CD4-positive, CD25-positive, alpha-beta regulatory T cell (primary cell): ENCODE data around the gene MYL10. TPM values are rescaled to one million over a fixed set of nuclear protein-coding genes. Genes with fewer than 3 reads are reported as not detected.

Source experiments
- ATAC-seq, 2 donors: fragments of 150-1000 bp; cut with Tn5 transposase; one replicate each; pipeline ENCODE4 v1.10.0; 2021; ENCODE audit warnings: low read depth in 2 of 2, moderate number of reproducible peaks in 2 of 2, moderate library complexity in 1 of 2
- DNase-seq, 3 donors: peaks; one replicate each; pipeline versions ENCODE4 v3.0.0 to v3.0.0-alpha.2; 2012 to 2022; ENCODE audit warnings: mixed read lengths in 1 of 3
- H3K27ac ChIP-seq: one replicate; pipeline ENCODE4 v1.7.0; 2013; ENCODE audit warnings: mild to moderate bottlenecking, low read length; ENCODE audit not compliant: insufficient read depth, poor library complexity, severe bottlenecking
- H3K27me3 ChIP-seq: one replicate; pipeline ENCODE4 v1.7.0; 2013; ENCODE audit warnings: low read length; ENCODE audit not compliant: control insufficient read depth, insufficient read depth
- H3K36me3 ChIP-seq: one replicate; pipeline ENCODE4 v1.7.0; 2013; ENCODE audit warnings: mild to moderate bottlenecking, low read length, moderate library complexity; ENCODE audit not compliant: control insufficient read depth, insufficient read depth
- H3K4me1 ChIP-seq: 2 replicates; pipeline ENCODE4 v1.7.0; 2013; ENCODE audit warnings: mild to moderate bottlenecking, low read length; ENCODE audit not compliant: insufficient read depth, control insufficient read depth, poor library complexity, severe bottlenecking
- H3K4me3 ChIP-seq: one replicate; pipeline ENCODE4 v1.7.0; 2013; ENCODE audit warnings: low read depth, mild to moderate bottlenecking, low read length, moderate library complexity
- H3K9me3 ChIP-seq, 2 experiments: 1 replicate in 1 of 2; 2 replicates in 1 of 2; pipeline ENCODE4 v1.7.0; 2013; ENCODE audit warnings: low read length in 2 of 2, mild to moderate bottlenecking in 1 of 2, moderate library complexity in 1 of 2; ENCODE audit not compliant: control insufficient read depth in 2 of 2
- H3K27ac Mint-ChIP-seq, 3 donors: one replicate each; pipeline ENCODE4 v1.8.0; 2020 to 2022; ENCODE audit warnings: mild to moderate bottlenecking in 3 of 3, mixed read lengths in 3 of 3, moderate library complexity in 2 of 3
- H3K27me3 Mint-ChIP-seq: one replicate; pipeline ENCODE4 v1.8.0; 2022; ENCODE audit warnings: mild to moderate bottlenecking, mixed read lengths
- H3K36me3 Mint-ChIP-seq: one replicate; pipeline ENCODE4 v1.8.0; 2020; ENCODE audit warnings: mixed read lengths
- H3K4me1 Mint-ChIP-seq, 4 donors: one replicate each; pipeline ENCODE4 v1.8.0; 2020 to 2022; ENCODE audit warnings: mixed read lengths in 4 of 4, mild to moderate bottlenecking in 1 of 4
- H3K4me3 Mint-ChIP-seq, 4 donors: one replicate each; pipeline ENCODE4 v1.8.0; 2020 to 2022; ENCODE audit warnings: mild to moderate bottlenecking in 4 of 4, mixed read lengths in 4 of 4, moderate library complexity in 3 of 4
- H3K9me3 Mint-ChIP-seq, 7 donors: one replicate each; pipeline ENCODE4 v1.8.0; 2020 to 2022; ENCODE audit warnings: mixed read lengths in 7 of 7, mild to moderate bottlenecking in 3 of 7, moderate library complexity in 2 of 7
- polyA plus RNA-seq, 4 donors: library from polyadenylated mRNA; unstranded; fragments of 300-500 nt; fragmentation: Illumina TruSeq; gene quantifications; one replicate each; pipeline ENCODE4 v1.2.3, GENCODE V29; 2021
- total RNA-seq: library from RNA; stranded (reverse); gene quantifications from one replicate; pipeline ENCODE4 v1.2.3, GENCODE V29; 2022

MYL10 gene
- total and polyA plus RNA-seq, 5 donors from 2014 or later = not detected

DNA sequence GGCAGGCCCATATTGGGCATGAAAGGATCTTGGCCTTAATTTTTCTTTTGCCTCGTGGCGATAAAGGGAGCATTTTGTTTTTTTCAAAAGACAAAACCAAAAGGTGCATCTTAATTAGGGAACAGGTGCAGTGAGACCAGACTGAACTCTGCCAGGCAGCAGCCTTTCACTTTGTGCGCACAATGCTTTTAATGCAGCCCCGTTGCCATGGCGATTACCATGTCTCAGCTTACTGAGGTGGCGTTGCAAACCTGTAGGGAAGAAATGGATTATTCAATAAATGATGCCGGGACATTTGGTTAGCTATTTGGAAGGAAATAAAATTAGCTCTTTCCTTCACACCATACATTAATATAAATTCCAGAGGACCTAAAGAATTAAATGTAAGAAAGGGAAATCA lies 61.9 kb downstream of the MYL10 start:
- Histone ChIP-seq H3K4me3 (no peak overlapping the region), H3K27ac (no peak overlapping the region), H3K36me3 (no peaks in the 10 kb centered on the region), H3K27me3 (peaks cover 4% of the 10 kb centered on the region), H3K9me3 (peaks cover 0 to 10% of the 10 kb centered on the region in 2 experiments), H3K4me1 (no peaks in the 10 kb centered on the region)
- Mint-ChIP-seq H3K27ac (no peak overlapping the region), H3K27me3 (peaks cover 4% of the 10 kb centered on the region), H3K36me3 (no peaks in the 10 kb centered on the region), H3K9me3 (peaks cover 0 to 6% (median 2%) of the 10 kb centered on the region in 7 donors), H3K4me1 (peaks cover 0 to 3% (median 1%) of the 10 kb centered on the region in 4 donors), H3K4me3 (no peak overlapping the region)
- ATAC-seq (no peak), DNase-seq (no peak)

DNA sequence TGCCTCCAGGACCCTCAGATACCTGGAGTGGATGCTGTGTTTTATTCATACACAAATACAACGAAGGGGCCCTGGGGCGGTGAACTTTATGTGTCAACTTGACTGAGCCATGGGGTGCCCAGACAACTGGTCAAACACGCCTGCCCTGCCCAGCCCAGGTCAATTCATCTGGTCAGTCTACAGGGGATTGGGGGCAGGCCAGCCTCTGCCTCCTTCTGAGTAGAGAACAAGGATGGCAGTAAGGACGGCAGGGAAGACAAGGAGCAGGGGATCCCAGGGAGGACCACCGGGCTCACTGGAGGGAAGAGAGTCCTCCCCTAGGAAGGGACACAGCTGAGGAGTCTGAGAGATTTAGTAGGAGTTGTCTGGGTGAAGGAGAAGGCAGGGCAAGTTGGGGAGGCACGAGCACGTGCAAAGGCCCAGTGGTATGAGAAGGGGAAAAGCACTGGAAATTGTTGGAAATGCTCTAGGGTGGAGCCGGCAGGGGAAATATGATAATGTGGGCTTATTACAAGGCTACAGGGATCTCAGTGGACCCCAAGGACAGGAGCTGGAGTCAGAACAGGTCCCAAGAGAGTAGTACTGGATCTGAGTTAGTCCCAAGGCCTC lies 63.4 kb downstream of the MYL10 start:
- H3K4me3 Mint-ChIP-seq = no peak overlapping the region
- DNase-seq (no peak), ATAC-seq (no peak)
- H3K27ac Mint-ChIP-seq = no peak overlapping the region
- peaks cover 0 to 3% (median 1%) of the 10 kb centered on the region in 4 donors for H3K4me1 Mint-ChIP-seq
- H3K4me1 ChIP-seq = no peaks in the 10 kb centered on the region
- H3K27me3 Mint-ChIP-seq = no peaks in the 10 kb centered on the region
- H3K4me3 ChIP-seq = no peak overlapping the region
- peaks cover 4% of the 10 kb centered on the region for H3K27me3 ChIP-seq
- no peak overlapping the region for H3K27ac ChIP-seq
- no peaks in the 10 kb centered on the region for H3K36me3 ChIP-seq
- peaks cover 0 to 7% of the 10 kb centered on the region in 2 experiments for H3K9me3 ChIP-seq
- peaks cover 0 to 6% (median 0%) of the 10 kb centered on the region in 7 donors for H3K9me3 Mint-ChIP-seq
- H3K36me3 Mint-ChIP-seq = no peaks in the 10 kb centered on the region

DNA sequence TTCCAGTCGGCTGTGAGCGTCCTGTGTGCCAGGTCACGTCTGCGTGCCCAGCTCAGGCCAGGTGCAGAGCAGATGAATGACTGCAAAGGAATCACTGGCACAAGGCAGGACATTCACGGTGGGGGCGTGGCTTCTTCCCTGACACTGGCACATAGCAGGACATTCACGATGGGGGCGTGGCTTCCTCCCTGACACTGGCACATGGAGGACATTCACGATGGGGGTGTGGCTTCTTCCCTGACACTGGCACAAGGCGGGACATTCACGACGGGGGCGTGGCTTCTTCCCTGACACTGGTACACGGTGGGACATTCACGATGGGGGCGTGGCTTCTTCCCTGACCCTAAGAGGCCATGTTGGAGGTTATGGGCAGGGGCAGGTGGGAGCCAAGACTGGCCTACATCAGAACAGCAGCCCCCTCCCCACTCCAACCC lies 64.3 kb downstream of the MYL10 start:
- peaks cover 0 to 6% (median 0%) of the 10 kb centered on the region in 7 donors for H3K9me3 Mint-ChIP-seq
- DNase-seq = no peak
- H3K4me3 Mint-ChIP-seq = no peak overlapping the region

DNA sequence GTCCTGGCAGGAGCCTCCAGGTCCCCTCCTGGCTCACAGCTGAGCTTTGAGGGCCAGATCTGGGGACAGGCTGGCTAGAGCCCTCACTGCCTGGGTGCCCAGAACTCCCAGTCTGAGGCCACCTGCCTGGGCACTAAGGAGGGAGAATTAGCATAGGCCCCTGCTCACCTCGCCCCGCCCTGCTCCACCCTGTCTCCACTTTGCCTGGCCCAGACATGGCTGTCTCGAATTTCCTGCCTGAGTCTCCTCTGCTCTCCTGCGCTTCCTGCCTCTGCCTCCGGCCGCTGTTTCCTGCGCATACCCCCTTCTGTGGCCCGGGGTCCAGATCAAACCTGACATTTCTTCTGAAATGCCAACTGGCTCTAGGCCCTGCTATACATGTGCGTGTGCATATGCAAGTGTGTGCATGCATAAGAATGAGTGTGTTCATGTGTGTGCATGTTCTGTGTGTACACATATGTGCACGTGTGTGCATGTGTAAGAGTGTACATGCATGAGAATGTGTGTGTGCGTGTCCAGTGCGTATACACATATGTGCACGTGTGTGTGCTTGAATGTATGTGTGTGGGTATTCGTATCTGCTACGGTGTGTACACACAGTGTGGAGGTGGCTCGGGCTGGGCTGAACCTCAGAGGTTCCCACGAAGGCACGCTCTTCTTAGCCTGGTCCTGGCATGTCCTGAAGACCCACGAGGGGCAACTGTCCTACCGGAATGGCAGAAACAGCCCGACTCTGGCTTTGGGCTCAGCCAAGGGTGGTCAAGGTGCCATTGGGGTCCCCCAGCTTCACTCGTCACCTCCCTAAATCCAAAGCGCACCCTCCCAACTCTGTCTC lies 64.9 kb downstream of the MYL10 start:
- Histone ChIP-seq H3K27me3 (peaks cover 4% of the 10 kb centered on the region), H3K9me3 (peaks cover 0 to 5% of the 10 kb centered on the region in 2 experiments), H3K4me3 (no peak overlapping the region), H3K36me3 (no peaks in the 10 kb centered on the region), H3K27ac (no peak overlapping the region), H3K4me1 (no peaks in the 10 kb centered on the region)
- H3K4me3 Mint-ChIP-seq = no peak overlapping the region
- H3K9me3 Mint-ChIP-seq = peaks cover 0 to 7% (median 0%) of the 10 kb centered on the region in 7 donors
- DNase-seq (no peak), ATAC-seq (no peak)
- H3K4me1 Mint-ChIP-seq = peaks cover 0 to 3% (median 1%) of the 10 kb centered on the region in 4 donors
- no peaks in the 10 kb centered on the region for H3K27me3 Mint-ChIP-seq
- no peaks in the 10 kb centered on the region for H3K36me3 Mint-ChIP-seq
- H3K27ac Mint-ChIP-seq = no peak overlapping the region

More for the DNA sequence above, 64.3 kb downstream of the MYL10 start:
- H3K27me3 Mint-ChIP-seq = no peaks in the 10 kb centered on the region
- H3K36me3 Mint-ChIP-seq = no peaks in the 10 kb centered on the region
- no peaks in the 10 kb centered on the region for H3K4me1 ChIP-seq
- H3K36me3 ChIP-seq = no peaks in the 10 kb centered on the region
- no peak for ATAC-seq
- H3K27me3 ChIP-seq = peaks cover 4% of the 10 kb centered on the region
- H3K4me1 Mint-ChIP-seq = peaks cover 0 to 3% (median 1%) of the 10 kb centered on the region in 4 donors
- H3K27ac ChIP-seq = no peak overlapping the region
- peaks cover 0 to 7% of the 10 kb centered on the region in 2 experiments for H3K9me3 ChIP-seq
- H3K27ac Mint-ChIP-seq = no peak overlapping the region
- no peak overlapping the region for H3K4me3 ChIP-seq

Other genes starting within 250 kb of the MYL10 start
- gene CUX1, start 188.3 kb upstream of the MYL10 start, total RNA-seq = 45.1 TPM
- 1 to 10 TPM; 6.0 to 9.6 (median 7.6) TPM for gene CUX1, start 188.3 kb upstream of the MYL10 start, polyA plus RNA-seq